ENCODE data around the gene PCDHGA1.

PCDHGA1 gene

DNA sequence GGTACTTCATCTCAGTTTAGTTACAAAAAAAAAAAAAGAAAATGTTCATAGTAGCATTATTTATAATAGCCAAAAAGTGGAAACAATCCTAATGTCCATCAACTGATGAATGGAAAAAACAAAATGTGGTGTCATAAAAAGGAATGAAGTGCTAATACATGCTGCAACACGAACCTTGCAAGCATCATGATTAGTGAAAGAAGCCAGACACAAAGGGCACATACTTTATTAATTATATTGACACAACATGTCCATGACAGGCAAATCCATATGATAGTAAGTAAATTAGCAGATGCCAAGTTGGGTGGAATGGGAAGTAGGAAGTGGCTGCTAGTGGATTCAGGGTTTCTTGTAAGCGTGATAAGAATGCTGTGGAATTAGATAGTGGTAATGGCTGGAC, 212.7 kb downstream of the PCDHGA1 start:
- in situ Hi-C loops (cut with MboI; ENCODE audit: low pct_unique_long_range_greater_than_20kb, low sequenced_read_pairs, unreplicated experiment) = no loop called here
- TF ChIP-seq, protein P1, sequence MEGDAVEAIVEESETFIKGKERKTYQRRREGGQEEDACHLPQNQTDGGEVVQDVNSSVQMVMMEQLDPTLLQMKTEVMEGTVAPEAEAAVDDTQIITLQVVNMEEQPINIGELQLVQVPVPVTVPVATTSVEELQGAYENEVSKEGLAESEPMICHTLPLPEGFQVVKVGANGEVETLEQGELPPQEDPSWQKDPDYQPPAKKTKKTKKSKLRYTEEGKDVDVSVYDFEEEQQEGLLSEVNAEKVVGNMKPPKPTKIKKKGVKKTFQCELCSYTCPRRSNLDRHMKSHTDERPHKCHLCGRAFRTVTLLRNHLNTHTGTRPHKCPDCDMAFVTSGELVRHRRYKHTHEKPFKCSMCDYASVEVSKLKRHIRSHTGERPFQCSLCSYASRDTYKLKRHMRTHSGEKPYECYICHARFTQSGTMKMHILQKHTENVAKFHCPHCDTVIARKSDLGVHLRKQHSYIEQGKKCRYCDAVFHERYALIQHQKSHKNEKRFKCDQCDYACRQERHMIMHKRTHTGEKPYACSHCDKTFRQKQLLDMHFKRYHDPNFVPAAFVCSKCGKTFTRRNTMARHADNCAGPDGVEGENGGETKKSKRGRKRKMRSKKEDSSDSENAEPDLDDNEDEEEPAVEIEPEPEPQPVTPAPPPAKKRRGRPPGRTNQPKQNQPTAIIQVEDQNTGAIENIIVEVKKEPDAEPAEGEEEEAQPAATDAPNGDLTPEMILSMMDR (IDR thresholded peaks at IDR 0.05; ENCODE audit: extremely low read depth, insufficient read depth, missing control alignments) = no peak
- DNase-seq (ENCODE audit: low spot score) = no peak

DNA sequence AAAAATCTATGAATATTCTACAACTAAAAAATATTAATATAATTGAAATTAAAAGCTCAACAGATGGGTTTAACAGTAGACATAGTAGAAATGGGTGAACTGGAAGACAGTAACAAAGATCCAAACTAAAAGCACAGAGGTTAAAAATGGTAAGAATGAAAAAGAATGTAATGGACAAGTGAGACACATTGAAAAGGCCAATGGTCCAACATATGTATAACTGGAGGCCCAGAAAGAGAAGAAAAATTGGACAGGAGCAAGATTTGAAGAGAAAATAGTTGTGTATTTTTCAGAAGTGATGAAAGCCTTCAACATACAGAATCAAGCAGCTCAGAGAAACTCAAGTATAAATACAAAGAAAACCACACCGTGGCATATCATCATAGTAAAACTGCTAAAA, 217.2 kb downstream of the PCDHGA1 start:
- in situ Hi-C loops (cut with MboI; ENCODE audit: low pct_unique_long_range_greater_than_20kb, low sequenced_read_pairs, unreplicated experiment) = no loop called here
- TF ChIP-seq, protein P1 (IDR thresholded peaks at IDR 0.05; ENCODE audit: extremely low read depth, insufficient read depth, missing control alignments) = no peak

DNA sequence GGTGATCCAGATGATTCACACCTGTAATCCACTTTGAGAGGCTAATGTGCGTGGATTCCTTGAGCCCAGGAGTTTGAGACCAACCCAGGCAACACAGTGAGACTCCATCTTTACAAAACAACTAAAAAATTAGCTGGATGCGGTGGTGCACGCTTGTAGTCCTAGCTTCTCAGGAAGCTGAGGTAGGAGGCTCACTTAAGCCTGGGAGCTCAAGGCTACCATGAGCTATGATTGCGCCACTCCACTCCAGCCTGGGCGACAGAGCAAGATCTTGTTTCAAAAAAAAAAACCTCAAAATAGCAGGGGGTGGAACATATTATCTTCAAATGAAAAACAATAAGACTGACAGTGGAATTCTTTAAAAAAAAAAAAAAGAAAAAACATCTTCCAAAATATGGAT, 217.6 kb downstream of the PCDHGA1 start:
- in situ Hi-C loops (cut with MboI; ENCODE audit: low pct_unique_long_range_greater_than_20kb, low sequenced_read_pairs, unreplicated experiment) = no loop called here
- TF ChIP-seq, protein P1 (IDR thresholded peaks at IDR 0.05; ENCODE audit: extremely low read depth, insufficient read depth, missing control alignments) = no peak

More for the DNA sequence above, 217.2 kb downstream of the PCDHGA1 start:
- DNase-seq (ENCODE audit: low spot score) = no peak

DNA sequence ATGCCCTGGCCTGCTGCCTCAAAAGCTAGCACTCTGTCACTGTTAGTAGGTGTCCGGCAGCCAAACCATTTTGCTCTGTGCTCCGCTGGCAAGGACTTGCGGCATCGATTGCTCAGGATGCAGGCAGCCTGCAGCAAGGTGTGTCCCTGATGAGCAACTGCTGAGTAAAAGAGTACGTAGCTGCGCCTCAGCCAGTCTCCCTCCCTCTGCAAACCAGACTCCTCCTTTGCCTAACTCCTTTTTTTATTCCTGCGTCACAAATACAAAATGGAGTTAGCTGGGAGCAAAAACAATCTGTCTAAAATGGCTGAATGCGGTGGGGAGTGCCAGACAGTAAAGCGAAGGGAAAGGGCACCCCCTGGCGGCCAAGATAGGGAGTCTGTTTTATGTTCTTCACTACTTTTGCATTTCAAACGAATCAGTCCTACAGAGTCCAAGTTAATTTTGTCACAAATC, 227.4 kb downstream of the PCDHGA1 start:
- TF ChIP-seq, protein P1 (IDR thresholded peaks at IDR 0.05; ENCODE audit: extremely low read depth, insufficient read depth, missing control alignments) = peak; percentile 66

More for the DNA sequence above, 217.6 kb downstream of the PCDHGA1 start:
- DNase-seq (ENCODE audit: low spot score) = no peak

DNA sequence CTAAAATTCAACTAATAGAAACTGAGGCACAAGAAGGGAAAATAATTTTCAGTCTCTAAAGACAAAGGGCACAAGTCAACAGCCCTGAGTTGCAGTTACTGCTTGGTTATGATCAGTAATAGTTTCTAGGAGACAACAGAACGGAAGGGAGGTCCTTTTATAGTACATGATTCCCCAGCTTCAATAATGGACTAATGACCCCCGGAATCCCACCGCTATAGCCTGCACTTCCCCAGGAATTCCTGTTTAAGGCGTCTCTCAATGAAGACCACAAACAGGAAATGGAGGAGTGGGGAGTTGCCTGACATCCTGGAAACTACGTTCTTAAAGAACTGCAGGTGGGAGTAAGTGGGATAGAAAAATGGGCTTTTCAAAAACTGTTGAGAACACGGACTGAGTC, 227.8 kb downstream of the PCDHGA1 start:
- in situ Hi-C loops (cut with MboI; ENCODE audit: low pct_unique_long_range_greater_than_20kb, low sequenced_read_pairs, unreplicated experiment) = no loop called here
- DNase-seq (ENCODE audit: low spot score) = no peak
- TF ChIP-seq, protein P1 (IDR thresholded peaks at IDR 0.05; ENCODE audit: extremely low read depth, insufficient read depth, missing control alignments) = no peak

More for the DNA sequence above, 227.4 kb downstream of the PCDHGA1 start:
- DNase-seq (ENCODE audit: low spot score) = peak; percentile 45
- in situ Hi-C loops (cut with MboI; ENCODE audit: low pct_unique_long_range_greater_than_20kb, low sequenced_read_pairs, unreplicated experiment) = no loop called here

DNA sequence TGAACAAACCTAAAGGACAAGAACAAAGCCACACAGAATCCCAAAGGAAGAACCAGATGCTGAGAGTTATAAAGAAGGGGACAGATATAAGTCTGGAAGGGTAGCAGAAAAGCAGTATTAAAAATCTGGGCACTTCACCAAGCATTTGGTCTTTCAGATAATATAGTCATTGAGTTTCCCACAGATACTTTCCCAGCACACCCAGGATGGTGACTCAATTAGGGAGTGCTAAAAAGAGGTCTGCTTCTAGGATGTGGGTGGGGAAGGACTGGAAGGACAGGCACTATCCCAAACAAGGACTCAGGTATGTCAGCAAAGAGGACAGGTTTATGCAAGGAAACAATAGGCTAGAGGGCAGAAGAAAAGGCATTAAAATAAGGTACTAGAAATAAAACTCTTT, 229.1 kb downstream of the PCDHGA1 start:
- DNase-seq (ENCODE audit: low spot score) = no peak
- TF ChIP-seq, protein P1 (IDR thresholded peaks at IDR 0.05; ENCODE audit: extremely low read depth, insufficient read depth, missing control alignments) = no peak
- in situ Hi-C loops (cut with MboI; ENCODE audit: low pct_unique_long_range_greater_than_20kb, low sequenced_read_pairs, unreplicated experiment) = no loop called here

All from GM13977 (cell line).